Neural progenitor cell (in vitro differentiated cells): ENCODE results near the gene RECK. TPM values are rescaled to one million over a fixed set of nuclear protein-coding genes. Genes with fewer than 3 reads are reported as not detected.

ENCODE experiments used
- DNase-seq: peaks from one replicate; pipeline ENCODE4 v3.0.0-alpha.2; 2016; ENCODE audit warnings: low spot score
- H2AFZ ChIP-seq: fragments of 200-600 bp; sonication (generic); replicated peaks from 2 replicates; pipeline ENCODE4 v1.6.1; 2016; ENCODE audit warnings: antibody characterized with exemption
- H3F3A ChIP-seq: fragments of 200-600 bp; sonication (generic); 2 replicates; pipeline ENCODE4 v1.6.1; 2016; ENCODE audit warnings: antibody characterized with exemption, low read depth
- H3K27ac ChIP-seq: fragments of 200-600 bp; sonication (generic); 2 replicates; pipeline ENCODE4 v1.5.1; 2016; ENCODE audit warnings: mild to moderate bottlenecking
- H3K27me3 ChIP-seq: fragments of 200-600 bp; sonication (generic); 2 replicates; pipeline ENCODE4 v1.6.1; 2016; ENCODE audit warnings: mild to moderate bottlenecking, moderate library complexity
- H3K36me3 ChIP-seq: fragments of 200-600 bp; sonication (generic); 2 replicates; pipeline ENCODE4 v1.5.1; 2016
- H3K4me1 ChIP-seq: fragments of 200-600 bp; sonication (generic); 2 replicates; pipeline ENCODE4 v1.6.1; 2016; ENCODE audit warnings: mixed run types
- H3K4me2 ChIP-seq: fragments of 200-600 bp; sonication (generic); 2 replicates; pipeline ENCODE4 v1.6.1; 2016
- H3K4me3 ChIP-seq: fragments of 200-600 bp; sonication (generic); 2 replicates; pipeline ENCODE4 v1.5.1; 2016
- H3K79me2 ChIP-seq: fragments of 200-600 bp; sonication (generic); 2 replicates; pipeline ENCODE4 v1.6.1; 2016; ENCODE audit warnings: low read depth
- H3K9ac ChIP-seq: fragments of 200-600 bp; sonication (generic); 2 replicates; pipeline ENCODE4 v1.6.1; 2016
- H3K9me3 ChIP-seq: fragments of 200-600 bp; sonication (generic); 2 replicates; pipeline ENCODE4 v1.5.1; 2016; ENCODE audit warnings: low read depth
- H4K20me1 ChIP-seq: fragments of 200-600 bp; sonication (generic); 2 replicates; pipeline ENCODE4 v1.6.1; 2016; ENCODE audit warnings: low read depth
- H3K27ac Mint-ChIP-seq: 3 replicates; pipeline ENCODE4 v1.8.0; 2021; ENCODE audit warnings: mixed read lengths
- H3K27me3 Mint-ChIP-seq: 2 replicates; pipeline ENCODE4 v1.8.0; 2022; ENCODE audit warnings: low read depth, mild to moderate bottlenecking, inconsistent platforms, moderate library complexity, mixed read lengths; ENCODE audit not compliant: insufficient read depth
- H3K36me3 Mint-ChIP-seq: 3 replicates; pipeline ENCODE4 v1.8.0; 2021; ENCODE audit warnings: mixed read lengths
- H3K4me1 Mint-ChIP-seq: 3 replicates; pipeline ENCODE4 v1.8.0; 2021; ENCODE audit warnings: mixed read lengths
- H3K4me3 Mint-ChIP-seq: 3 replicates; pipeline ENCODE4 v1.8.0; 2021; ENCODE audit warnings: mild to moderate bottlenecking, moderate library complexity, mixed read lengths
- H3K9me3 Mint-ChIP-seq: 3 replicates; pipeline ENCODE4 v1.8.0; 2020; ENCODE audit warnings: mixed read lengths
- EZH2 ChIP-seq: fragments of 200-600 bp; sonication (generic); IDR thresholded peaks from 2 replicates; pipeline ENCODE4 v1.6.1; 2017; ENCODE audit warnings: antibody characterized with exemption, mild to moderate bottlenecking, moderate library complexity
- EZH2phosphoT487 ChIP-seq: fragments of 200-600 bp; sonication (generic); IDR thresholded peaks from 2 replicates; pipeline ENCODE4 v1.6.1; 2017; ENCODE audit warnings: antibody characterized with exemption
- total RNA-seq: library from RNA; depleted of rRNA; stranded (reverse); fragments of >200 nt; gene quantifications from 2 replicates; pipeline ENCODE4 v1.2.3, GENCODE V29; 2015; ENCODE audit warnings: low replicate concordance
- TF ChIP-seq, protein P1 (sequence below): fragments of 200-600 bp; sonication (generic); IDR thresholded peaks from 2 replicates; pipeline ENCODE4 v1.5.1; 2017; ENCODE audit warnings: antibody characterized with exemption, mild to moderate bottlenecking

Gene RECK
- total RNA-seq, 1 donor from 2014 or later = 11.0 TPM

DNA sequence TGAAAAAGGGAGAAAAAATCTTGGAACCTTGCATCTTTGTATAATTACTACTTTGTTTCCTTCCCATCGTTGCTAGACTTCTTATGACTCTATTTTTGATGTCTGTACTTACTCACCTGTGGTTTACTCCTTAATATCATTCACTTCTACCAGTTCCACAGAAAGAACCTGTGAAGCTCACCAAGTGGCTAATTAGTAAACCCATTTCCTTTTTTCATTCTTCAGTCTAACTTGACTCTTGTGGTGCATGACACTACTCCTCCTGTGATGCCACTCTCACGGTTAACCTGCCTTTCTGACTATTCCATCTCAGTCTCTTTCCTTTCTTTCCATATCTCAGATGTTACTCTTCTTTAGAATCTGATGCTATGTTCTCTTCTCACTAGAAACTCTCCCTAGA is 14.6 kb downstream of the RECK start:
- no peak overlapping the region for H3K4me3 Mint-ChIP-seq
- Histone ChIP-seq H3K9me3 (no peaks in the 10 kb centered on the region), H3K4me1 (peaks cover 8% of the 10 kb centered on the region), H4K20me1 (peaks cover 8% of the 10 kb centered on the region), H3F3A (no peaks in the 10 kb centered on the region), H3K27ac (no peak overlapping the region), H3K36me3 (no peaks in the 10 kb centered on the region), H3K4me2 (no peak overlapping the region), H3K4me3 (no peak overlapping the region), H2AFZ (no peak overlapping the region), H3K79me2 (peaks cover 39% of the 10 kb centered on the region), H3K9ac (no peak overlapping the region), H3K27me3 (no peaks in the 10 kb centered on the region)
- H3K27me3 Mint-ChIP-seq = no peaks in the 10 kb centered on the region
- peaks cover 8% of the 10 kb centered on the region for H3K36me3 Mint-ChIP-seq
- no peaks in the 10 kb centered on the region for H3K9me3 Mint-ChIP-seq
- H3K4me1 Mint-ChIP-seq = peaks cover 4% of the 10 kb centered on the region
- DNase-seq = no peak
- TF ChIP-seq EZH2phosphoT487 = no peak
- TF ChIP-seq EZH2 = no peak
- TF ChIP-seq, protein P1, sequence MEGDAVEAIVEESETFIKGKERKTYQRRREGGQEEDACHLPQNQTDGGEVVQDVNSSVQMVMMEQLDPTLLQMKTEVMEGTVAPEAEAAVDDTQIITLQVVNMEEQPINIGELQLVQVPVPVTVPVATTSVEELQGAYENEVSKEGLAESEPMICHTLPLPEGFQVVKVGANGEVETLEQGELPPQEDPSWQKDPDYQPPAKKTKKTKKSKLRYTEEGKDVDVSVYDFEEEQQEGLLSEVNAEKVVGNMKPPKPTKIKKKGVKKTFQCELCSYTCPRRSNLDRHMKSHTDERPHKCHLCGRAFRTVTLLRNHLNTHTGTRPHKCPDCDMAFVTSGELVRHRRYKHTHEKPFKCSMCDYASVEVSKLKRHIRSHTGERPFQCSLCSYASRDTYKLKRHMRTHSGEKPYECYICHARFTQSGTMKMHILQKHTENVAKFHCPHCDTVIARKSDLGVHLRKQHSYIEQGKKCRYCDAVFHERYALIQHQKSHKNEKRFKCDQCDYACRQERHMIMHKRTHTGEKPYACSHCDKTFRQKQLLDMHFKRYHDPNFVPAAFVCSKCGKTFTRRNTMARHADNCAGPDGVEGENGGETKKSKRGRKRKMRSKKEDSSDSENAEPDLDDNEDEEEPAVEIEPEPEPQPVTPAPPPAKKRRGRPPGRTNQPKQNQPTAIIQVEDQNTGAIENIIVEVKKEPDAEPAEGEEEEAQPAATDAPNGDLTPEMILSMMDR = no peak
- H3K27ac Mint-ChIP-seq = no peak overlapping the region

DNA sequence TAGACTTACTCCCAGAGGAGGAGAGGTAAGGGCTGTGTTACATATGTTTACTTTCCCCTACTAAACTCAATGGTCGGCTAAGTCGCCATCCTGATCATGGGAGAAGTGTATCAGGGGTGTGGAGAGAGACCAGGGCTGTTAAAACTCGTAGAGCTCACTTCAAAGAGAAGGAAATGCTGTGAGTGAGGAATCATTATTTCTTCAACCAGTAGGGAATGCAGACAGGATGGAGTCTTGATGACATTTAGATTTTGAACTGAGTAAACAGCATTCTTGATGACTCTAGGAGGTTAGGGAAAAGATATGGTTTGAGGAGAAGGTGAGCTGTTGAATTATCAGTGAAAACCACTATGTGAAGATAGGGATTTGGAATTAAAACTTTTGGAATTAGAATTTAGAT is 17.3 kb downstream of the RECK start:
- Mint-ChIP-seq H3K27ac (no peak overlapping the region), H3K27me3 (no peaks in the 10 kb centered on the region), H3K4me1 (no peaks in the 10 kb centered on the region), H3K36me3 (peaks cover 4% of the 10 kb centered on the region), H3K4me3 (no peak overlapping the region), H3K9me3 (no peaks in the 10 kb centered on the region)
- Histone ChIP-seq H3K4me2 (no peak overlapping the region), H3K9ac (no peak overlapping the region), H3K4me3 (no peak overlapping the region), H3K79me2 (peaks cover 12% of the 10 kb centered on the region), H3K27me3 (no peaks in the 10 kb centered on the region), H3K36me3 (no peaks in the 10 kb centered on the region), H3K9me3 (no peaks in the 10 kb centered on the region), H3F3A (no peaks in the 10 kb centered on the region), H3K4me1 (no peaks in the 10 kb centered on the region), H4K20me1 (no peaks in the 10 kb centered on the region), H2AFZ (no peak overlapping the region), H3K27ac (no peak overlapping the region)
- no peak for TF ChIP-seq EZH2
- no peak for TF ChIP-seq EZH2phosphoT487
- TF ChIP-seq, protein P1 = no peak
- DNase-seq = no peak

DNA sequence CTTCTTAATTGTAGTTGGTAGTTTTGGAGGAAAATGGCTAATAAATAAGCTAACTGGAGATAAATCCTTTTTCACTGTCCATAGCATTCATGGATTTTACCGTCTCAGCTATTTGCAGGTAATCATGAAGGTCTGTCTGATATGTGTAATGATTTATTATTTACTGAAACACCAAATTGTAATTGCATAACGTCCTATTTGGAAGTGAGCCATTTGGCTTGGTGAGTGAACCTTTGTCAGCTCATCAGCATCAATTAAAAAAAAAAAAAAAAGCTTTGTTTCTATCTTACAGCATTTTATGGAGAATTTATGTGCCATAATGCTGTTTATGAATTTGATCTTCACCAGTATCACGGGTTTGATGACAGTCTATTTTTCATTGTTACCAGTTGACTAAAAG is 20.2 kb downstream of the RECK start:
- no peaks in the 10 kb centered on the region for H3K9me3 ChIP-seq
- no peaks in the 10 kb centered on the region for H3K36me3 ChIP-seq
- TF ChIP-seq, protein P1 = no peak
- TF ChIP-seq EZH2phosphoT487 = no peak
- TF ChIP-seq EZH2 = no peak
- Mint-ChIP-seq H3K36me3 (peaks cover 6% of the 10 kb centered on the region), H3K4me3 (no peak overlapping the region), H3K27me3 (no peaks in the 10 kb centered on the region), H3K4me1 (no peaks in the 10 kb centered on the region), H3K9me3 (no peaks in the 10 kb centered on the region), H3K27ac (no peak overlapping the region)
- no peak overlapping the region for H3K27ac ChIP-seq
- H2AFZ ChIP-seq = no peak overlapping the region
- H3F3A ChIP-seq = no peaks in the 10 kb centered on the region
- H3K79me2 ChIP-seq = peaks cover 5% of the 10 kb centered on the region
- DNase-seq = no peak
- H4K20me1 ChIP-seq = no peaks in the 10 kb centered on the region
- no peaks in the 10 kb centered on the region for H3K4me1 ChIP-seq
- no peaks in the 10 kb centered on the region for H3K27me3 ChIP-seq
- no peak overlapping the region for H3K4me3 ChIP-seq
- no peak overlapping the region for H3K9ac ChIP-seq
- no peak overlapping the region for H3K4me2 ChIP-seq
